GM23248 (cell line): ENCODE data around the gene AK8.

Source experiments
- EZH2 ChIP-seq: fragments of 200-600 bp; sonication (generic); IDR thresholded peaks from 2 replicates; pipeline ENCODE4 v1.6.1; 2018; ENCODE audit warnings: antibody characterized with exemption, mild to moderate bottlenecking; ENCODE audit not compliant: insufficient read depth, poor library complexity, severe bottlenecking
- EZH2phosphoT487 ChIP-seq: fragments of 200-600 bp; sonication (generic); IDR thresholded peaks from 2 replicates; pipeline ENCODE4 v1.6.1; 2018; ENCODE audit warnings: antibody characterized with exemption, moderate library complexity, mild to moderate bottlenecking, low read depth; ENCODE audit not compliant: insufficient read depth

- TF ChIP-seq EZH2 (no peak), EZH2phosphoT487 (no peak)
These were observed 152.8 kb downstream of the AK8 start for GRCh38 chr9:132725306-132725705.
